HG03520 (cell line): ENCODE measurements around the gene TOX4.
A peak's percentile ranks its signal among the peaks of the same experiment; 100 is the strongest.

ENCODE experiments used
- ATAC-seq: cut with Tn5 transposase; IDR thresholded peaks from one replicate; pipeline ENCODE4 v1.9.1; 2021; ENCODE audit warnings: mild to moderate bottlenecking, moderate library complexity; ENCODE audit not compliant: unreplicated experiment

The TOX4 gene

DNA sequence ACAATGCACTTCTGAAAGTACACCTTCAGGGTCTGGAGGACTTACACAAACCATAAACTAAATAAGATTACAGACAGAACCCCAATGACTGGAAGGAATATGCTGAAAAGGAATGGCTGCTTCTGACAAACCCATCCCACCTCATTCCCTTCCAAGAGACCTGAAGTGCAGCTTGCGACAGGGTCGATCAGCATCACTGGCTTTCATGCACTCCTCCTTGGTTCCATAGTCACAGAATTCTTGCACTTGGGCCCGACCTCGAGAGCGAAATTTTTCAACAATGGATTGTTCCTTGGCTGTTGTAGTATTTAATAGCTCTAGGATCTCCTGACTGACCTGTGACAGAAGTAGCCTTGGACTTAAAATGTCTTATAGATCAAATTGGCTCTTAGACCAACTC lies 24.6 kb downstream of the TOX4 start:
- no peak for ATAC-seq

DNA sequence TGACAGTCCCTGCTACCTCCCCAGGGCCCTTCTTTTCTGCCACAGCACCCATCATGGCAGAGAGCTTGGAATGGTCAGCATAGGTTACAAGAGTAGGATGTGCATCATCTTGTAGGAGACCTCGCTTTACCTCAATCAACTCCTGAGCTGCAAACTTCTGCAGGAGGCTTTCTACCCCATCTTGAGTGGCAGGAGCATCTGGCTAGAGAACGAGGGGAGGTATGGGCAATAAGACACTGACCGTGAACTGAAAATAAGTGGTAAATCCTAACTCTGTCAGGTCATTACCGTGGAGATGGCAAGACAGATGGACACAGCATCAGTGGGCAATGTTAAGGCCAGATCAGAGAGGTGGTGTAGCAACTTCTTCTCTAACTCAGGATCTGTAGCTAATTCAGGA lies 26.4 kb downstream of the TOX4 start:
- ATAC-seq, result no peak

DNA sequence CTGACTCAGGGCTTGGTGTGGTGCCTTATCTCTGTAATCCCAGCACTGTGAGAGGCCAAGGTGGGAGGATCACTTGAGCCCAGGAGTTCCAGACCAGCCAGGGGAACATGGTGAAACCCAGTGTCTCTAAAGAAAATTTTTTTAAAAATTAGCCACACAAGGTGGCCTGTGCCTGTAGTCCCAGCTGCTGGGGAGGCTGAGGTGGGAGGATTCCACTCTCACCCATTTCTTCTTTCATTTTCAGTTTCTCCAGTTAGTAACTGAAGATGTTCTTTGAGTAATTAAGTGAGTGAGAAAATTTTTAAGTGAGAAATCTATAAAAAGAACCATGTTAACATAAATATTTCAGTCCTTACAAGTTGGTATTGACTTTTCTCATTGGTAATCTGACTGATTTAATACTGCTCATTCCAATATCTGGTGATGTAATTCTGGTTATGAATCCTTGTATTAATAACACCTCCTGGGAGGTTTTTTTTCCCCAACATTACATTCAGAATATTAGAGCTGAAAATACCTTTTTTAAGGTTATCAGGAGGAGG lies 28.1 kb downstream of the TOX4 start:
- ATAC-seq, result no peak

DNA sequence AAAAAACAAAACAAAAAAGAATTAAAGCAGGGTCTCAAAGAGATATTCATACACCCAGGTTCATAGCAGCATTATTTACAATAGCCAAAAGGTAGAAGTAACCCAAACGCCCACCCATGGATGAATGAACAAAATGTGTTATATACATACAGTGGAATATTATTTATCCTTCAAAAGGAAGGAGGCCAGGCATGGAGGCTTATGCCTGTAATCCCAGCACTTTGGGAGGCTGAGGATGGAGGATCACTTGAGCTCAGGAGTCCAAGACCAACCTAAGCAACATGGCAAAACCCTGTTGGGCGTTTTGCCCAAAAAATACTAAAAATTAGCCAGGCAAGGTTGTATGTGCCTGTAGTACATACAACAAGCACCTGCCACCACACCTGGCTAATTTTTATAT lies 29.6 kb downstream of the TOX4 start:
- ATAC-seq, result no peak

DNA sequence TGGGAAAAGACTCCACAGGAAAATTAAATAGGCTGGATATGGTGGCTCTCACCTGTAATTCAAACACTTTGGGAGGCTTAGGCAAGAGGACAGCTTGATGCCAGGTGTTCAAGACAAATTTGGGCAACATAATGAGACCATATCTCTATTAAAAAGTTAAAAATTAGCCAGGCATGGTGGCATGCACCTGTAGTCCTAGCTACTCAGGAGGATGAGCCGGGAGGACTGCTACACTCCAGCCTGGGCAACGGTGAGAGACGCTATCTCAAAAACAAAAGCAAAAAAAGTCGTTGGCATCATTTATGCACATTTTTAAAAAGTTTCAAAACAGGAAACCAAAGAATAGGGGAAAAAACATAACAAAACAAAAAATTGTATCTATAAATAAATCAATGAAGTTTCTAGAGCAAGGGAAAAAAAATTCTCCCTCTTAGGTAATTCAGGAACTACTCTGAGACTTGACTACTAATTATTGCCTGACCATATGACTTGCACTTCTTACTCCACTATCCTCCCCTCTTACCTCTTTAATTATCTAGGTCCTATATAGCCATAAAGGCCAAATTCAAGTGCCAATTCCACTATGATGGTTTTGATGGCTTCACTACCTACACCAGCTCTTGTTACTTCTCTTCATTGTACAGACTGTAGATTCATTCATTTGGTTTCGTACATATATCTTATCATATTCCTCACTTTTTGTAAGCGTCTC lies 32.6 kb downstream of the TOX4 start:
- no peak for ATAC-seq

DNA sequence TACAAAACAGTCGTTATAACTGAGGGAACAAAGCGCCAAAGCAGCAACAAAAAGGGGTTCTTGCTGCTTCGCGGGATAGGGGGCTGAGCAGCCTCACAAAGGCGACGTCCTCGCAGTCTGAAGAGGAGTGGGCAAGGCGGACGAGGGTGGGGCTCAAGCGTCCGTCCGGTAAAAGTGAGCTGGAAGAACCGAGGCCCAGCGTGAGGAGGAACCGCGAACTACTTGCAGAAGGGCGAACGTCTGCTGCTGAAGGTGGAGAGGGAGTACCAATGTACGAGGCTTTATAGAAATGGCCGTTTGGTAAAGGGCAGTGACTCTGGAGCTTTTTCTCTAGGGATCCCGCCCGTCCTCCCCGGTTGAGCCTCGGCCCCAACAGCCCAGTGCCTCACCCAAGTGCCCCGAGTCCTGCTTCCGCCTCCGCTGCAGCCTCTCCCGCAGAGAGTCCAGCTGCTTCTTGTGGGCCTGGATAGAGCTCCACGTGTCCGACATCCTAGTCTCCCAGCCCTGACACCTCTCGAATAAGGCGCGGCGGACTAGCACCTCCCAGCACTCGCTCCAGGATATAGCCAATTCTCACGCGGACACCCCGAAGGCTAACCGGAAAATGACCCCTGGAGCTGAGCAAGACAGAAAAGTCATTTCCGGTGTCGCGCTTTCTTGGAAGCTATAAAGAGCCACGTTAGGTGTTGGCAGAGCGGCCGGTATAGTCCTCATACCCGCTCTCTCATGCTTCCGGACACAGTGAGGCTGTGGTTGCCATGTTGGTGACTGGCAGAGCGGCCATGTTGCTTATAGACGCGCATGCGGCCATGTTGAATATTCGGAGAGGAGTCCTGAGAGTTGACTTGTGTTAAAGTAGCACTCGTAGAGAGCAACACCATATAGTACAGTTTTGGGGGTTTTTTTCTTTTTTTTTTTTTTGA lies 34.0 kb downstream of the TOX4 start, which contains the start of gene METTL3:
METTL3 (minus strand) TSS at position 606 of the 923 bp plus-strand sequence; CDS start at position 489, 117 bp downstream.
- peak; percentile 98 for ATAC-seq

DNA sequence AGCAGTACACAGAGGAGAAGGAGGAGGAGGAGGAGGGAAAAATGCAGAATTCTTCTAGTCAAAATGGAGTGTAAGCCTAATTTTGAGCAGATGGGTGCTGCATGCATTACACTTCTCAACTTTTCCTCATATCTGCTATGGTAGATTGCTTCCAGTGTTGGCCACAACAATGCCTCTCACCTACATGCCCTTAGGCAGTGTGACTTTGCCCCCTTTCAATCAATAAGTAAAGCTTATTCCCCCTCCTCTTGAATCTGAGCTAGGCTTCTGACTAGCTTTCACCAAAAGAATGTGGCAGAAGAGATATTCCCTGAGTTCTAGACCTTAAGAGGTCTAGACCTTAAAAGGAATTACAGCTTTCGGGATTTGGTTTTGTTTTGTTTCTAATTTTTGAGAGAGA lies 37.3 kb downstream of the TOX4 start:
- no peak for ATAC-seq

DNA sequence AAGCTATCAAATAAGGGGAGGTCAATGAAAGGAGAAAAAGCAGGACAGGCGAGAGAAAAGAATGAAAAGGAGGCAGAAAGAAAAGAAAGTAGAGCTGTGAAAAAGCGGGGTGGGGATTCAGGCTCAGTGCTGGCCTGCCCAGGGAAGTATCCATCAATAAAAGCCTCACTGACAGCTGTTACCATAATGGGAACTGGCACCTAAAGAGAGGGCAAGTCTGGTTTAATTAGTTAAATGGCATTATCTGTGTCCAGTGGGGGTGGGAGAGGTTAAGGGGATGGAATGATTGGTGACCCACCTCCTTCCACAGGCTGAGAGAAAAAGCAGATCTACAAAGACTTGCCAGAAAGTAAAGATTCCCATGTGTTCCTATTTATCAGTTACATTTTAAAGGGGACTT lies 41.7 kb downstream of the TOX4 start:
- no peak for ATAC-seq

DNA sequence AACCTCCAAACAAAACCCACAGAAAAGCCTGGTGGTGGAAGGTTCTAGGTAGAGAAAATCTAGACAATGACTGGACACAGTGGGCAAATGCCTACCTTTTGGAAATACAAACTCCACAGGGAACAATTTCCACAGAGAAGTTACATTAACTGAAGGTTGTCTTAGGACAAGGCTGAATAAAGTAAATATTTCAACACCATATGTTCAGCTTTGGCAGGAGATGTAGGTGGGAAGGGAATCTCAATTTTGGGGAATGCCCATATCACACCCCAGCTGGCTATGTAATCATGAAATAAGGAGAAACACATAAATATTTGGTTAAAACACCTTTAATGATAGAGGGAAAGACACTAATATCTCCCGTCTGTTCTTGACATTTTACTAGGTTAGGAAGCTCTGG lies 43.8 kb downstream of the TOX4 start:
- ATAC-seq, result no peak

DNA sequence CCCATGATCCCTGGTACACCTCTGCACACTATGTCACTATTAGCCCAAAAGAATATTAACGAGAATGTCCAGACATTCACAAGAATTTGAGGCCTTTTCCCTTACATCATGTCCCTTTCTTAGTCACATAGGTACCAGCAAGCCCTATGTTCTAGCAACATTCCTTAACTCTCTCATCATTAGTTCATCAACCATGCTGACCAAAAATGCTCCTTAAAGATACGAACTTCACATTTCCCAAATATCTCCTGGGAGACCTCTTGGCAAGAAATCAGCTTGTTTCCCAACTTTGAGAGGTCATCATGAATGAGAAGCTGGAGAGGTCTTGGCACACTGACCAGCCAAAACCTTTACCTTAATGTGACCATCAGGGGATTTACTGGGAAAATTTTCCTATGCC lies 44.5 kb downstream of the TOX4 start:
- ATAC-seq, result no peak

DNA sequence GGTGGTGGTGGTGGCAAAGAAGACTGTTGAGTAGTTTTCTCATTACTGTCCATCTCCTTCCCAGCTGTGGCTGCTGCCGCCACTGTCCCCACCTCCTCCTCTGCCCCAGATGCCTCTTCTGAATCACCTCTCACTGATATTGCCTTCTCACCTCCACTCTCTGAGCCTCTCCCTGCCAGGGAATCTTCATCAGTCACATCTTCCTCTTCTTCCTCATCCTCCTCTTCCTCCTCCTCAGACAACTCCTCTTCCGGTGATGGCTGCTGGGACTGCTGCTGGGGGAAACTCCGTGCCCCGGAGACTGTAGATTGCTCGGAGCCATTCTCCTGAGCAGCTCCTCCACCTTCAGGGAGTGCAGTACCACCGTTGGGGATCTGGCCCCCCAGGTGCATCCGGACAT lies 46.2 kb downstream of the TOX4 start:
- no peak for ATAC-seq

DNA sequence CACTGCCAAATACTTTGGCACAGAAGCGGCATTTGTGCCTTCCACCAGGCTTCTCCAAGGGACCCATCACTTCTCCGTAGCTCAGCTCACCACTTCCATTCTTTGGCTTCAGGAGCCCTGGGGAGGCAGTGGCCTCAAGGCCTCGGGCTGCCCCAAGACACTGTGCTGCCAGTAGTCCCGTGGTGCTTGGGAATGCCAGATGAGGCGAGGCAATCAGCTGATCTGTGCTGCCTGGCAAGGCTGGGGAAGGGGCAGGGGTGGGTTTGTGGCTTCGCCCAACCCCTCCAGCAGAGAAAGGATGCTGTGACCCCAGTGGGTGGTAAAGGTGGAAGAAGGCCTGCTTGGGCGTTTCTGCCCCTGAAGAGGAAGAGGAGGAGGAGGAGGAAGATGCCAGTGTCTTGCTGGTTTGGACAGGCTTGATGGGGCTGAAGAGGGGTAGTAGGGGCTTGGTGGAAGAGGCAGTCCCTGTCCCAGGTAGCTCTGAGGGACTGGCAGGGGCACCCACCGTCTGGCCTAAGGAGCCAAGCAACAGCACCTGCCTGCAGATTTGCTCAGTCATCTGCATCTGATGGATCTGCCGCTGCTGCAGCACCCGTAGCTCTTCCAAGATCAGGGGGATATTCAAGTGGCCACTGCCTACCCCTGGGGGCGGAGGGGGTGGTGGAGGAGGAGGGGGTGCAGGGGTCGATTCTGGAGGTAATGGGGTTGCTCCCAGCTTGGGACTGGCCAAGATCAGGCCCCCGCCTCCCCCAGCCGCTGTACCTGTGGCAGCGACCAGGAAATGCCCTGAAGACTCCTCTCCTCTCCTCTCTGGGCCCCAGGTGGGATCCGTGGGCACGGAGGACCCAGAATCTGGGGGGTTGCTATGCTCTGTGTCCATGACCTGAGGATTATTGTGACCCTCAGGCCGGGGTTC lies 47.8 kb downstream of the TOX4 start:
- no peak for ATAC-seq

DNA sequence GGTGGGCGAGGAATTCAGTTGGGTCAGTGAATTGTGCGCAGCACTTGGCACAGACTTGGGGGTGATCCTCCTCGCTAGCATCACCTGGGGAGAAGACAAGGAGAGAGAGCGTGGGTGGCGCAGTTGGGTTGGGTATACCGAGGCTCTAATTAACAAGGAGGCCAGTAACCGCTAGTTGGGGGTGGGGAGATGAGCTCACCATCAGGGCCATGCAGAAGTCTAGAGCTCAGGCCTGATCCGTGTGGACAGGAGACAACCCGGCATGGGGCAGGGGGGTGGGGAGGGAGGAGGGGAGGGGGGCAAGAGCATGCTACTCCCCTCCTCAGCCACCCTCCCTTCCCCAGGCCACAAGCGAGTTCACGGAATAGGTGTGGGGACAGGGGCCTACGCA lies 48.6 kb downstream of the TOX4 start:
- no peak for ATAC-seq

DNA sequence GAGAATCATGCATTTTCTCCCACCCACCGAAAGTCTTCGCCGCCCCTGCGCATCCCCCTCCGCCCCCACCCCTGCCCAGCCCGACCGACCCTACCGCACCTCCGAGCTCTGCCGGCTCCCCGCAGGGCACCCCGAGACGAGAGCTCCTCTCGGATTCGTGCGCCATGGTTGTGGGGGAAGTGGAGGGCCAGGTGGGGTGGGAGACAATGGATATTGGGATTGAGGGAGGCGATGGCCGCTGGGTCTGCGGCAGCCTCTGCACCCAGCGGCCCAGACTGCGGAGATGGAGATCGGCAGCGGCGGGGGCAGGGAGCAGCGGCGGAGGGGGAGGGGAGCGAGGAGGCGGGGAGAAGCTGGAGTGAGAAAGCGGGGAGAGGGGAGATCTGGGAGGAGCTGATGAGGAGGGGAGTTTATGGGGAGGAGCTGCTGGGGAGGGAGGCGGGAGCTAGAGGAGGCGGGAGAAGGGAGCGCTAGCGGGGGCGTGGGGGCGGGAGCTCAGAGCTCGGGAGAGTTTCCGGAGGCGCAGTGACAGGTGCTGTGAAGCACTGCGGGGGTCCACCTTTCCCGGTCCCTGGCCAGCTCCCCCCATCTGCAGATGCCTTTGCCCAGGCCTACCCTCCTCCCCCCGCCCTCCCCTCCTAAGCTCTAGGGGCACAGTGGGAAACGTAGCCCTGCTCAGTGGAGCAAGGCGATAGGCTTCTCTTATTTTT lies 49.1 kb downstream of the TOX4 start, which contains the start of gene SALL2:
SALL2 (minus strand) TSS at position 385 of the 710 bp plus-strand sequence; CDS start at position 166, 219 bp downstream.
- ATAC-seq, result no peak

DNA sequence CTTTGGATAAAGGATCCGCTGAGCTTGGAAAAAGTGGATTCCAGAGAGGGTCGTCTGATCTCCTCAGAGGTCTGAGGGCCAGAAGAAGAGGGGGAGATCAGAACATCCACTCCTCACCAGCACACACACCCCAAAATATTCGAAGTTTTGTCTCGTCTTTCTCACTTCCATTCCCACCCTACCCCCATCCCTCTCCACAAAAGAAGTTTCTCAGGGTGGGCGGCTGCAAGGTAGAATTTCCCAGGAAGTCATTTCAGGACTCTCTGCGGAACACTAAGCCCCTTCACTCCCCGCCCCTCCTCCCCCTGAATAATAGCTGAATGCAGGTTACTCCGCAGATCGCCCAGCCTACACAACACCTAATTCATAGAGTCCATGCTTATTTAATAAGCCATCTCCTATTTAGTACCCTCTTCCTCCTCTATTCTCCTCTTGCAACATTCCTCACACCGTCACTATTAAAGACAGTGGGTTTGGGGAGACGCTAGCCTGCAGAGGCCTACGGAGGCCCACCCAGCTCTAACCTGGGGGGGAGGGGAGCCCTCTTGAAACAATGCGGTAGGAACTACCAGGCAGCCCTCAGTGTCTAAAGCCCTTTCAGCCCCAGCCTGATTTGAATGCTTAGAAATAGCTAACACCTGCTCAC lies 49.8 kb downstream of the TOX4 start:
- no peak for ATAC-seq

DNA sequence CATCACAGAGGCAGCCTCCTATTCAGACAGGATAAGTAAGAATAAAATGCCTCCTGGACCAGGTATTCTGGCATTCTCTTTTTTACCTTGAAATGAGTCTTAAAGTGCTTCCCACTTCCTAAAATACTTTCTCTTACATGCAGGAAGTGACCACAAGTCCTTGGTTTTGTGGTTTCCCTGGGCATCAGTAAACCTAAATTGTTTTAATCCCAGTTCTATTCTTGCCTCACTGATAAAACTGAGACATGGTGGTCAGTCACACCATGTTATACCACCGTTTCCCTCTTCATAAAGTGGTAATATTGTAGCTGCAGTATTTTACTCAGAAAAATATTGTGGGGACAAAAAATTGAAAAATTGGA lies 50.3 kb downstream of the TOX4 start:
- ATAC-seq, result no peak

DNA sequence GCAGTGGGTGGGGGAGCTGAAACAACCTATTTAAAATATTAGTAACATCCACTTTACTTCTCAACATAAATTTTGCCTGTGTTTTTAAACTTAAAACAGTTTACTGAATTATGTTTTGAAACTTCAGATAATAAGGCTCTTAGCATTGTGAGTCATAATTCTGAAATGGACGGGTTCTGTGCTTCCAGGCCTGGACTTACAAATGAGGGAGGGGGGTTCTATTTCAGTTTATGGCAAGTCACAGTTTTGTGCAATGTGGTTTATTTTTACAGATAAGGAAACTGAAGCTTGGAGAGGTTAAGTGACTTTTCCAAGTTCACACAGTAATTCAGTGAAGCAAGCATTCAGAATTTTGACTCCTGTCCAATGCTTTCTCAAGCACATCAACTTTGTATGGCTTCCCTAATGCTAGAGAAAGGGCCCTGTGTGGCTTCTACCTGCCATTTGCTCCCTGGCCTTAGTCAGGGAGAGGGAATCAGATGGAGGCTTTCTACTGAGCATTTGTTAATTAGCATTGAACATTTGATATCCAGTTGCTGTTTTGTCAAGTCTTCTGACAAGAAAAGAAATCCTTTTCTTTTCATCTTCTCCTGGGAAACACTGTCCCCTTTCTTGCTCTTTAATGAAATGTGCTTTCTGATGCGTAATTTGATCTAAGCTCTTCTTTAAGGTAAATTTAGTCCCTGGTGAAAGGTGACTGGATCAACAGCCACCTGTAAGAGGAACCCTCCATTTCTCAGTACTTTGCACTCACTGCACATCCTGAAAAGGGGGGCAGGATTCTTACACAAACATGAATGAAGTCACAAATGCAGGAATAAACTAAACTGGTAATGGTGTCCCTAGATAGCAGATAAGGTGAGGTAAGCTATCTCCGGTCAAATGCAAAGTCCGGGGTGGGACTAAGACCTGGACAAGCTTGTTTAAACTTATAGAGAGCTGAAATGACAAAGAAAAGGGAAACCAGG lies 51.7 kb downstream of the TOX4 start:
- ATAC-seq, result no peak

DNA sequence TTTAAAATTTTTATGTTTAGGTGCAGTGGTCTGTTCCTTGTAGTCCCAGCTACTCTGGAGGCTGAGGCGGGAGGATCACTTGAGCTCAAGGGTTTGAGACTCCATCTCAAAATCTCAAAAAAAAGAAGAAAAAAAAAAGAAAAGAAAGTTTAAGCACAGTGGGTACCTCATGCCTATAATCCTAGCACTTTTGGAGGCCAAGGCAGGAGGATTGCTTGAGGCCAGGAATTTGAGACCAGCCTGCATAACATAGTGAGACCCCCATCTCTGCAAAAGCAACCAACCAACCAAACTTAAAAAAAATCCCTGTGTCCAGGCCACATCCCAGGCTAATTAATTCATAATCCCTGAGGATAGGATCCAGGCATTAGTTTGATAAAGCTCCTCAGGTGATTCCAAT lies 52.5 kb downstream of the TOX4 start:
- no peak for ATAC-seq

DNA sequence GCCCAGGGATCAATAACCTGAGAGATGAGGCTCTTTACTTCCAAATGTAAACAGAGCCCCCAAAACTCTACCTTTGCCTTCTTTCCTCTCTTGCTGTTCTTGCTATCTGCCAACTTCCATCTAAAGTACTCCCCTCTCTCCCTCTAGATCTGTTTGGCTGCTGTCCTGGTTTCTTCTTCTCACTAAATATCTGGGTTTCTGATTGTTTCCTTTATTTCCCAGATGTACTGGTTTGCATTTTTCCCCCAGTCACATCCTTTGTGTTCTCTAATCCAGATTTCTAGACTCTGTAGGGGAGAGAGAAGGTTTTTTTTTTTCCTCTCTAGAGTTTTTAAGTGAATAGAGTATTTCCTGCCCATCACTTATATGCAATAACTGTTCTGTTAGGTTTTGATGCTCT lies 56.3 kb downstream of the TOX4 start:
- ATAC-seq, result no peak
